PFSK-1 (cell line): Measurements from ENCODE around the gene CEP63.

Experiments used
- FOXP2 ChIP-seq: optimal IDR thresholded peaks from 2 replicates; pipeline ENCODE3; 2011; ENCODE audit warnings: borderline replicate concordance, control low read depth, inconsistent platforms; ENCODE audit not compliant: insufficient read depth; ENCODE audit errors: extremely low read length, extremely low read depth
- POLR2AphosphoS5 ChIP-seq: IDR thresholded peaks from 2 replicates; pipeline ENCODE4 v1.6.1; 2012; ENCODE audit warnings: low read depth, mild to moderate bottlenecking, control low read depth, low read length, moderate library complexity
- SIN3A ChIP-seq: IDR thresholded peaks from 2 replicates; pipeline ENCODE4 v1.6.1; 2012; ENCODE audit warnings: mild to moderate bottlenecking, low read length, moderate library complexity, borderline replicate concordance; ENCODE audit not compliant: insufficient read depth
- TAF1 ChIP-seq: IDR thresholded peaks from 2 replicates; pipeline ENCODE4 v1.6.1; 2012; ENCODE audit warnings: low read length, control low read depth, borderline replicate concordance; ENCODE audit not compliant: insufficient read depth
- TF ChIP-seq, protein P1 (sequence below), 2 experiments: IDR thresholded peaks; 2 replicates each; pipeline versions ENCODE4 v1.6.1 to v1.8.0; 2011 to 2012; ENCODE audit warnings: low read depth in 2 of 2, low read length in 2 of 2, control low read depth in 1 of 2, inconsistent platforms in 1 of 2, mild to moderate bottlenecking in 1 of 2, moderate library complexity in 1 of 2; ENCODE audit not compliant: insufficient read depth in 1 of 2

GRCh38 chr3:134619301-134619615 is 133.4 kb downstream of the CEP63 start:
- TF ChIP-seq, protein P1, sequence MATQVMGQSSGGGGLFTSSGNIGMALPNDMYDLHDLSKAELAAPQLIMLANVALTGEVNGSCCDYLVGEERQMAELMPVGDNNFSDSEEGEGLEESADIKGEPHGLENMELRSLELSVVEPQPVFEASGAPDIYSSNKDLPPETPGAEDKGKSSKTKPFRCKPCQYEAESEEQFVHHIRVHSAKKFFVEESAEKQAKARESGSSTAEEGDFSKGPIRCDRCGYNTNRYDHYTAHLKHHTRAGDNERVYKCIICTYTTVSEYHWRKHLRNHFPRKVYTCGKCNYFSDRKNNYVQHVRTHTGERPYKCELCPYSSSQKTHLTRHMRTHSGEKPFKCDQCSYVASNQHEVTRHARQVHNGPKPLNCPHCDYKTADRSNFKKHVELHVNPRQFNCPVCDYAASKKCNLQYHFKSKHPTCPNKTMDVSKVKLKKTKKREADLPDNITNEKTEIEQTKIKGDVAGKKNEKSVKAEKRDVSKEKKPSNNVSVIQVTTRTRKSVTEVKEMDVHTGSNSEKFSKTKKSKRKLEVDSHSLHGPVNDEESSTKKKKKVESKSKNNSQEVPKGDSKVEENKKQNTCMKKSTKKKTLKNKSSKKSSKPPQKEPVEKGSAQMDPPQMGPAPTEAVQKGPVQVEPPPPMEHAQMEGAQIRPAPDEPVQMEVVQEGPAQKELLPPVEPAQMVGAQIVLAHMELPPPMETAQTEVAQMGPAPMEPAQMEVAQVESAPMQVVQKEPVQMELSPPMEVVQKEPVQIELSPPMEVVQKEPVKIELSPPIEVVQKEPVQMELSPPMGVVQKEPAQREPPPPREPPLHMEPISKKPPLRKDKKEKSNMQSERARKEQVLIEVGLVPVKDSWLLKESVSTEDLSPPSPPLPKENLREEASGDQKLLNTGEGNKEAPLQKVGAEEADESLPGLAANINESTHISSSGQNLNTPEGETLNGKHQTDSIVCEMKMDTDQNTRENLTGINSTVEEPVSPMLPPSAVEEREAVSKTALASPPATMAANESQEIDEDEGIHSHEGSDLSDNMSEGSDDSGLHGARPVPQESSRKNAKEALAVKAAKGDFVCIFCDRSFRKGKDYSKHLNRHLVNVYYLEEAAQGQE (IDR thresholded peaks at IDR 0.05; ENCODE audit: insufficient read depth in 1 of 2, low read depth in 2 of 2, low read length in 2 of 2) = no peak
- TF ChIP-seq POLR2AphosphoS5 (no peak), TAF1 (no peak), SIN3A (no peak), FOXP2 (no peak)
